SK-N-SH (cell line): Measurements from ENCODE around the gene MYH7B. TPM values are rescaled to one million over a fixed set of nuclear protein-coding genes. Genes with fewer than 3 reads are reported as not detected.

Experiments used
- CTCF ChIA-PET: fragments of 300-600, 350-600 bp; formaldehyde crosslinking; extraction: SDS; loops from one replicate; lab custom pipeline; 2021; lab: Yijun Ruan, JAX
- POLR2A ChIA-PET: fragments of 350-600 bp; sonication (Branson Sonifier 250); formaldehyde crosslinking; extraction: SDS; loops from one replicate; lab custom pipeline; 2020; ENCODE audit warnings: antibody characterized with exemption, inconsistent platforms; lab: Yijun Ruan, JAX
- DNase-seq: peaks from one replicate; pipeline ENCODE4 v3.0.0; 2012
- H2AFZ ChIP-seq: fragments of 200-600 bp; sonication (generic); 2 replicates; pipeline ENCODE4 v1.8.1; 2016; ENCODE audit warnings: antibody characterized with exemption, mild to moderate bottlenecking, low read depth
- H3F3A ChIP-seq: fragments of 200-600 bp; sonication (generic); replicated peaks from 2 replicates; pipeline ENCODE3; 2016; ENCODE audit warnings: antibody characterized with exemption, mild to moderate bottlenecking; ENCODE audit not compliant: insufficient read depth
- H3K27ac ChIP-seq, 2 experiments: fragments of 200-500 bp in 1 of 2; fragments of 200-600 bp in 1 of 2; sonication (Bioruptor generic) in 1 of 2; sonication (generic), shearing (Covaris generic) in 1 of 2; 2 replicates each; pipeline versions ENCODE4 v1.5.1 to v1.6.1; 2014 to 2016; ENCODE audit warnings: low read depth in 2 of 2, inconsistent platforms in 1 of 2, low read length in 1 of 2, mild to moderate bottlenecking in 1 of 2, mixed read lengths in 1 of 2
- H3K27me3 ChIP-seq: fragments of 200-600 bp; sonication (generic), shearing (Covaris generic); 2 replicates; pipeline ENCODE4 v1.6.1; 2016; ENCODE audit warnings: mixed run types; ENCODE audit not compliant: insufficient read depth
- H3K36me3 ChIP-seq, 2 experiments: fragments of 200-500 bp in 1 of 2; fragments of 200-600 bp in 1 of 2; sonication (Bioruptor generic) in 1 of 2; sonication (generic) in 1 of 2; replicated peaks in 1 of 2; 2 replicates each; pipeline versions ENCODE3 to v1.5.1; 2014 to 2016; ENCODE audit warnings: low read length in 1 of 2, mild to moderate bottlenecking in 1 of 2; ENCODE audit not compliant: insufficient read depth in 2 of 2, control insufficient read depth in 1 of 2
- H3K4me1 ChIP-seq, 2 experiments: fragments of 200-500 bp in 1 of 2; fragments of 200-600 bp in 1 of 2; sonication (Bioruptor generic) in 1 of 2; sonication (generic), shearing (Covaris generic) in 1 of 2; 2 replicates each; pipeline versions ENCODE4 v1.5.1 to v1.6.1; 2014 to 2016; ENCODE audit warnings: low read depth in 1 of 2, low read length in 1 of 2, mixed run types in 1 of 2; ENCODE audit not compliant: insufficient read depth in 2 of 2, control insufficient read depth in 1 of 2
- H3K4me2 ChIP-seq: fragments of 200-600 bp; sonication (generic), shearing (Covaris generic); 2 replicates; pipeline ENCODE4 v1.6.1; 2017; ENCODE audit warnings: mixed run types
- H3K4me3 ChIP-seq, 2 experiments: fragments of 200-500 bp in 1 of 2; fragments of 200-600 bp in 1 of 2; sonication (Bioruptor generic) in 1 of 2; sonication (generic), shearing (Covaris generic) in 1 of 2; 2 replicates each; pipeline versions ENCODE4 v1.5.1 to v1.8.1; 2014 to 2016; ENCODE audit warnings: low read depth in 2 of 2, inconsistent platforms in 1 of 2, low read length in 1 of 2, mild to moderate bottlenecking in 1 of 2, mixed read lengths in 1 of 2, moderate library complexity in 1 of 2
- H3K79me2 ChIP-seq: fragments of 200-600 bp; sonication (generic); 2 replicates; pipeline ENCODE4 v1.8.1; 2017; ENCODE audit warnings: mild to moderate bottlenecking; ENCODE audit not compliant: insufficient read depth
- H3K9ac ChIP-seq: fragments of 200-600 bp; sonication (generic); 2 replicates; pipeline ENCODE4 v1.6.1; 2017; ENCODE audit warnings: mixed run types
- H3K9me2 ChIP-seq: fragments of 200-600 bp; sonication (generic); 2 replicates; pipeline ENCODE4 v1.6.1; 2017; ENCODE audit warnings: mixed run types
- H3K9me3 ChIP-seq: fragments of 200-600 bp; sonication (generic); 2 replicates; pipeline ENCODE4 v1.6.1; 2017; ENCODE audit warnings: mixed run types, mild to moderate bottlenecking, moderate library complexity
- H4K20me1 ChIP-seq: fragments of 200-600 bp; sonication (generic); 2 replicates; pipeline ENCODE4 v1.6.1; 2017; ENCODE audit warnings: mild to moderate bottlenecking, mixed run types; ENCODE audit not compliant: insufficient read depth
- EP300 ChIP-seq, 2 experiments: IDR thresholded peaks; 2 replicates each; pipeline versions ENCODE4 v1.4.0 to v1.6.1; 2012; ENCODE audit warnings: borderline replicate concordance in 1 of 2, low read depth in 1 of 2, low read length in 1 of 2
- EZH2phosphoT487 ChIP-seq: fragments of 200-600 bp; sonication (generic); IDR thresholded peaks from 2 replicates; pipeline ENCODE4 v1.6.1; 2017; ENCODE audit warnings: low read depth, mixed run types, mild to moderate bottlenecking, antibody characterized with exemption, moderate library complexity, borderline replicate concordance
- FOXM1 ChIP-seq: IDR thresholded peaks from 2 replicates; pipeline ENCODE4 v1.4.0; 2012; ENCODE audit warnings: low read depth, mild to moderate bottlenecking
- GATA2 ChIP-seq: sonication (generic); formaldehyde crosslinking; IDR thresholded peaks from 2 replicates; pipeline ENCODE4 v1.5.0; 2020; ENCODE audit warnings: mild to moderate bottlenecking, missing genetic modification reagents
- MAX ChIP-seq: IDR thresholded peaks from 2 replicates; pipeline ENCODE4 v1.4.0; 2012; ENCODE audit warnings: low read depth
- MXI1 ChIP-seq: IDR thresholded peaks from 2 replicates; pipeline ENCODE4 v1.6.1; 2012; ENCODE audit warnings: mild to moderate bottlenecking, low read depth, low read length, improper control_type of control experiment
- PBX3 ChIP-seq: IDR thresholded peaks from 2 replicates; pipeline ENCODE4; 2012
- POLR2AphosphoS5 ChIP-seq: IDR thresholded peaks from 2 replicates; pipeline ENCODE4 v1.6.1; 2012; ENCODE audit warnings: low read depth, low read length
- RCOR1 ChIP-seq: fragments of 150-350 bp; IDR thresholded peaks from 2 replicates; pipeline ENCODE4 v1.6.1; 2017; ENCODE audit warnings: antibody characterized with exemption, low read length
- RXRA ChIP-seq: IDR thresholded peaks from 2 replicates; pipeline ENCODE4 v1.4.0; 2012; ENCODE audit warnings: low read depth, mild to moderate bottlenecking, borderline replicate concordance
- SIN3A ChIP-seq: IDR thresholded peaks from 2 replicates; pipeline ENCODE4 v1.6.1; 2012; ENCODE audit warnings: low read depth, mild to moderate bottlenecking, low read length, moderate library complexity, borderline replicate concordance
- TAF1 ChIP-seq: IDR thresholded peaks from 2 replicates; pipeline ENCODE4 v1.6.1; 2012; ENCODE audit warnings: low read depth, mild to moderate bottlenecking, low read length, moderate library complexity, borderline replicate concordance
- TCF12 ChIP-seq: IDR thresholded peaks from 2 replicates; pipeline ENCODE4 v1.4.0; 2012
- TEAD4 ChIP-seq: IDR thresholded peaks from 2 replicates; pipeline ENCODE4 v1.4.0; 2012; ENCODE audit warnings: mild to moderate bottlenecking, borderline replicate concordance; ENCODE audit not compliant: insufficient read depth
- USF1 ChIP-seq: IDR thresholded peaks from 2 replicates; pipeline ENCODE4 v1.4.0; 2012; ENCODE audit warnings: low read depth, borderline replicate concordance
- USF2 ChIP-seq: fragments of 150-350 bp; IDR thresholded peaks from 2 replicates; pipeline ENCODE4 v1.6.1; 2017; ENCODE audit warnings: antibody characterized with exemption, low read length, low read depth, borderline replicate concordance
- YY1 ChIP-seq: IDR thresholded peaks from 2 replicates; pipeline ENCODE4 v1.4.0; 2012; ENCODE audit warnings: low read depth, mild to moderate bottlenecking
- ZBTB33 ChIP-seq: IDR thresholded peaks from 2 replicates; pipeline ENCODE4 v1.4.0; 2012; ENCODE audit warnings: low read depth, borderline replicate concordance
- WGBS: methylation state at CpG from one replicate; pipeline ENCODE4 v1.1.6; 2017; ENCODE audit warnings: low lambda C conversion rate; 5-methylcytosine and 5-hydroxymethylcytosine counted together
- polyA plus RNA-seq, 3 experiments: library from polyadenylated mRNA; depleted of rRNA; stranded (reverse); fragments of >200 nt; gene quantifications; 2 replicates each; pipeline ENCODE4 v1.2.3, GENCODE V29; 2012

The MYH7B gene
- polyA plus RNA-seq, 1 of the 3 experiments (the other 2 are of a cell fraction), result 0.41 TPM

GRCh38 chr20:34931771-34932170 is 23.9 kb upstream of the MYH7B start:
- WGBS, result 90% methylated on average over 7 of the region's 7 CpGs
- H3K36me3 ChIP-seq, result peaks cover 12 to 60% of the 10 kb centered on the region in 2 experiments

GRCh38 chr20:34938466-34939163 is 17.1 kb upstream of the MYH7B start:
- Histone ChIP-seq H3K4me2 (no peak overlapping the region), H3F3A (no peaks in the 10 kb centered on the region), H3K9ac (no peak overlapping the region), H3K27me3 (no peaks in the 10 kb centered on the region), H3K4me3 (no peak overlapping the region), H3K9me3 (no peaks in the 10 kb centered on the region), H3K9me2 (no peaks in the 10 kb centered on the region), H2AFZ (no peak overlapping the region), H3K79me2 (no peaks in the 10 kb centered on the region), H3K27ac (no peak overlapping the region), H3K4me1 (no peaks in the 10 kb centered on the region; a peak in 1 of 4 replicates), H4K20me1 (no peaks in the 10 kb centered on the region), H3K36me3 (peaks cover 35 to 60% of the 10 kb centered on the region in 2 experiments)
- no peak for DNase-seq
- CTCF ChIA-PET, result interaction anchor here (0.9 kb wide), 1 partner anchor 19 kb away, joined by 4 read pairs; no protein-coding TSS in a partner anchor
- WGBS, result 95% methylated on average over 13 of the region's 14 CpGs
- TF ChIP-seq TCF12 (no peak), FOXM1 (no peak), USF1 (no peak), EP300 (IDR thresholded peaks at IDR 0.05; ENCODE audit: borderline replicate concordance in 1 of 2, low read depth in 1 of 2, low read length in 1 of 2) (no peak), YY1 (no peak), RXRA (no peak), RCOR1 (no peak), ZBTB33 (no peak), TAF1 (no peak), PBX3 (no peak), EZH2phosphoT487 (no peak)
- POLR2A ChIA-PET, result no interaction called here

More at GRCh38 chr20:34931771-34932170, 23.9 kb upstream of the MYH7B start:
- Histone ChIP-seq H3K9me3 (no peaks in the 10 kb centered on the region), H2AFZ (no peak overlapping the region), H3K4me3 (no peak overlapping the region), H3K9me2 (no peaks in the 10 kb centered on the region), H3K27me3 (no peaks in the 10 kb centered on the region), H3K4me2 (no peak overlapping the region), H3F3A (no peaks in the 10 kb centered on the region), H3K79me2 (no peaks in the 10 kb centered on the region), H3K27ac (no peak overlapping the region), H3K9ac (no peak overlapping the region), H4K20me1 (no peaks in the 10 kb centered on the region), H3K4me1 (no peaks in the 10 kb centered on the region)
- TF ChIP-seq POLR2AphosphoS5 (no peak), MAX (no peak), USF2 (no peak), RXRA (no peak), MXI1 (no peak), TEAD4 (no peak), SIN3A (no peak), GATA2 (CRISPR knock-in tag) (no peak), TCF12 (no peak)
- ChIA-PET POLR2A (interaction anchor here (0.6 to 0.8 kb wide), 2 partner anchors 17 to 346 kb away, joined by 3 read pairs; partner anchors contain the start of gene MMP24OS), CTCF (interaction anchor here (1.5 kb wide), 1 partner anchor 58 kb away, joined by 4 read pairs; no protein-coding TSS in a partner anchor)
- DNase-seq, result no peak
